Hepatocyte (in vitro differentiated cells): ENCODE measurements around the gene SUGP2. TPM values are rescaled to one million over a fixed set of nuclear protein-coding genes. Genes with fewer than 3 reads are reported as not detected.

ENCODE experiments used
- DNase-seq: peaks from one replicate; pipeline ENCODE4 v3.0.0-alpha.2; 2016; ENCODE audit warnings: low spot score
- H2AFZ ChIP-seq: fragments of 200-600 bp; sonication (generic); 2 replicates; pipeline ENCODE4 v1.6.0; 2016; ENCODE audit warnings: antibody characterized with exemption, mild to moderate bottlenecking
- H3K27ac ChIP-seq: fragments of 200-600 bp; sonication (generic); 2 replicates; pipeline ENCODE4 v1.5.1; 2016; ENCODE audit warnings: mild to moderate bottlenecking
- H3K27me3 ChIP-seq: fragments of 200-600 bp; sonication (generic); 2 replicates; pipeline ENCODE4 v1.6.1; 2016
- H3K36me3 ChIP-seq: fragments of 200-600 bp; sonication (generic); replicated peaks from 2 replicates; pipeline ENCODE4 v1.5.1; 2016; ENCODE audit warnings: low read depth; ENCODE audit not compliant: insufficient read depth
- H3K4me1 ChIP-seq: fragments of 200-600 bp; sonication (generic); 2 replicates; pipeline ENCODE4 v1.5.1; 2016; ENCODE audit warnings: mild to moderate bottlenecking, moderate library complexity; ENCODE audit not compliant: insufficient read depth
- H3K4me2 ChIP-seq: fragments of 200-600 bp; sonication (generic); 2 replicates; pipeline ENCODE4 v1.6.0; 2016
- H3K4me3 ChIP-seq: fragments of 200-600 bp; sonication (generic); 2 replicates; pipeline ENCODE4 v1.5.1; 2016; ENCODE audit warnings: mild to moderate bottlenecking
- H3K79me2 ChIP-seq: fragments of 200-600 bp; sonication (generic); 2 replicates; pipeline ENCODE4 v1.6.0; 2017; ENCODE audit warnings: mild to moderate bottlenecking
- H3K9me2 ChIP-seq: fragments of 200-600 bp; sonication (generic); replicated peaks from 2 replicates; pipeline ENCODE4 v1.6.0; 2017; ENCODE audit warnings: mild to moderate bottlenecking; ENCODE audit not compliant: insufficient read depth
- H3K9me3 ChIP-seq: fragments of 200-600 bp; sonication (generic); 2 replicates; pipeline ENCODE4 v1.5.1; 2016; ENCODE audit warnings: low read depth, mild to moderate bottlenecking
- H4K20me1 ChIP-seq: fragments of 200-600 bp; sonication (generic); 2 replicates; pipeline ENCODE4 v1.6.0; 2016; ENCODE audit warnings: mild to moderate bottlenecking; ENCODE audit not compliant: insufficient read depth, poor library complexity, severe bottlenecking
- EZH2 ChIP-seq: fragments of 200-600 bp; sonication (generic); IDR thresholded peaks from 2 replicates; pipeline ENCODE4 v1.6.1; 2016; ENCODE audit warnings: antibody characterized with exemption, mild to moderate bottlenecking, borderline replicate concordance
- EZH2phosphoT487 ChIP-seq: fragments of 200-600 bp; sonication (generic); IDR thresholded peaks from one replicate; pipeline ENCODE4 v1.6.1; 2018; ENCODE audit warnings: antibody characterized with exemption, mild to moderate bottlenecking, low read depth, moderate library complexity; ENCODE audit not compliant: unreplicated experiment, severe bottlenecking
- WGBS: methylation state at CpG from one replicate; pipeline ENCODE4 v1.1.6; 2016; ENCODE audit warnings: low lambda C conversion rate; ENCODE audit errors: missing lambda C conversion rate; 5-methylcytosine and 5-hydroxymethylcytosine counted together
- polyA plus RNA-seq: library from polyadenylated mRNA; unstranded; fragments of >200 nt; fragmentation: Nextera tagmentation; extraction: Ambion mirVana; gene quantifications from 2 replicates; pipeline ENCODE4 v1.2.1, GENCODE V29; 2016
- total RNA-seq: library from RNA; depleted of rRNA; stranded (reverse); fragments of >200 nt; gene quantifications from 2 replicates; pipeline ENCODE4 v1.2.3, GENCODE V29; 2014
- TF ChIP-seq, protein P1 (sequence below): fragments of 200-600 bp; sonication (generic); IDR thresholded peaks from 2 replicates; pipeline ENCODE4 v1.5.1; 2016; ENCODE audit warnings: antibody characterized with exemption, mild to moderate bottlenecking; ENCODE audit not compliant: poor library complexity

Gene SUGP2
- total and polyA plus RNA-seq, 2 experiments from 2014 or later = 36.4 to 51.0 TPM

- no peaks in the 10 kb centered on the region for H3K4me1 ChIP-seq
- no peak for TF ChIP-seq EZH2phosphoT487
- TF ChIP-seq, protein P1, sequence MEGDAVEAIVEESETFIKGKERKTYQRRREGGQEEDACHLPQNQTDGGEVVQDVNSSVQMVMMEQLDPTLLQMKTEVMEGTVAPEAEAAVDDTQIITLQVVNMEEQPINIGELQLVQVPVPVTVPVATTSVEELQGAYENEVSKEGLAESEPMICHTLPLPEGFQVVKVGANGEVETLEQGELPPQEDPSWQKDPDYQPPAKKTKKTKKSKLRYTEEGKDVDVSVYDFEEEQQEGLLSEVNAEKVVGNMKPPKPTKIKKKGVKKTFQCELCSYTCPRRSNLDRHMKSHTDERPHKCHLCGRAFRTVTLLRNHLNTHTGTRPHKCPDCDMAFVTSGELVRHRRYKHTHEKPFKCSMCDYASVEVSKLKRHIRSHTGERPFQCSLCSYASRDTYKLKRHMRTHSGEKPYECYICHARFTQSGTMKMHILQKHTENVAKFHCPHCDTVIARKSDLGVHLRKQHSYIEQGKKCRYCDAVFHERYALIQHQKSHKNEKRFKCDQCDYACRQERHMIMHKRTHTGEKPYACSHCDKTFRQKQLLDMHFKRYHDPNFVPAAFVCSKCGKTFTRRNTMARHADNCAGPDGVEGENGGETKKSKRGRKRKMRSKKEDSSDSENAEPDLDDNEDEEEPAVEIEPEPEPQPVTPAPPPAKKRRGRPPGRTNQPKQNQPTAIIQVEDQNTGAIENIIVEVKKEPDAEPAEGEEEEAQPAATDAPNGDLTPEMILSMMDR = no peak
- no peak for TF ChIP-seq EZH2
- no peaks in the 10 kb centered on the region for H3K27me3 ChIP-seq
- H3K4me2 ChIP-seq = no peak overlapping the region
- H2AFZ ChIP-seq = no peak overlapping the region
- H3K9me2 ChIP-seq = no peaks in the 10 kb centered on the region
- H3K27ac ChIP-seq = no peak overlapping the region
- no peaks in the 10 kb centered on the region for H4K20me1 ChIP-seq
- H3K79me2 ChIP-seq = no peaks in the 10 kb centered on the region
- no peaks in the 10 kb centered on the region for H3K36me3 ChIP-seq
- H3K9me3 ChIP-seq = no peaks in the 10 kb centered on the region
- 86% methylated on average over 5 of the region's 5 CpGs for WGBS
- H3K4me3 ChIP-seq = no peak overlapping the region
- DNase-seq = no peak
These were observed 43.1 kb downstream of the SUGP2 start for GRCh38 chr19:18990128-18990708.

DNA sequence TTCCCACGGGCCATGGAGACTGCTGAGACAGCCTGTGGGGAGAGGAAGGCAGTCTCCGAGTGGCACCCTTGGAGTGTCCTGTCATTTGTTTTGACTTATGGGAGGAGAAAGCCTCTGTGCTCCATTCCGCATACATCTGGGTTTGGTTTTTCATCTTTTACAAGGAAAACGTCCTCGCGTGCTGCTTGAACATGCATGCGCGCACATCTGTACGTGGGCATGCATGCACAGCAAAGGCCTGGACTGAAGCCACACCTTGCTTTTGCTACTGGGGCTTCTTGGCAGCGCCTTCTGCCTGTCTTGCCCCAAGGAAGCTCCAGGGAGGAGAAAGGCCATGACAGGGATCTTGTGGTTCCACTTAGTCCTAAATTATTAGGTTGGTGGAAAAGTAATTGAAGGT, 44.0 kb downstream of the SUGP2 start:
- no peak for TF ChIP-seq EZH2
- TF ChIP-seq, protein P1 = no peak
- TF ChIP-seq EZH2phosphoT487 = no peak
- no peak overlapping the region for H2AFZ ChIP-seq
- no peaks in the 10 kb centered on the region for H3K9me2 ChIP-seq
- no peaks in the 10 kb centered on the region for H3K4me1 ChIP-seq
- no peaks in the 10 kb centered on the region for H3K9me3 ChIP-seq
- no peaks in the 10 kb centered on the region for H3K36me3 ChIP-seq
- H3K27me3 ChIP-seq = no peaks in the 10 kb centered on the region
- WGBS = 71% methylated on average over 10 of the region's 10 CpGs
- no peaks in the 10 kb centered on the region for H3K79me2 ChIP-seq
- H3K4me3 ChIP-seq = no peak overlapping the region
- H4K20me1 ChIP-seq = no peaks in the 10 kb centered on the region
- H3K27ac ChIP-seq = peak overlapping the region; percentile 31
- no peak for DNase-seq
- no peak overlapping the region for H3K4me2 ChIP-seq

DNA sequence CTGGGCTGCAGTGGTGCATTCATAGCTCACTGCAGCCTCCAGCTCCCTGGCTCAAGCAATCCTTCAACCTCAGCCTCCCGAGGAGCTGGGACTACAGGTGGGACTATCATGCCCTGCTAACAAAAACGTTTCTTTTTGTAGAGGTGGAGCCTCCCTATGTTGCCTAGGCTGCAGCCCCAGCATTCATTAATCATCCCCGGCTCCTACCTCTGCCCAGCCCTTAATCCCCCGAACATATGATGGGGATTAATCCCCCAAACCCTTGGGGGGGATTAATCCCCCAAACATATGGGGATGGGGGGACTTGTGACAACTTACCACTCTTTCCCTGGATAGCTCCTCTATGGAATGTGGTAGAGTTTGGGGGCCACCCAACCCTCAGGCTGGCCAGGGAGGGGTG, 45.9 kb downstream of the SUGP2 start:
- H3K27ac ChIP-seq = no peak overlapping the region
- H3K79me2 ChIP-seq = no peaks in the 10 kb centered on the region
- H3K9me2 ChIP-seq = no peaks in the 10 kb centered on the region
- H4K20me1 ChIP-seq = no peaks in the 10 kb centered on the region
- no peaks in the 10 kb centered on the region for H3K36me3 ChIP-seq
- TF ChIP-seq EZH2phosphoT487 (no peak), EZH2 (no peak)
- TF ChIP-seq, protein P1 = no peak
- H3K27me3 ChIP-seq = no peaks in the 10 kb centered on the region
- DNase-seq = no peak
- no peaks in the 10 kb centered on the region for H3K4me1 ChIP-seq
- WGBS = 58% methylated on average over 4 of the region's 4 CpGs
- H3K9me3 ChIP-seq = no peaks in the 10 kb centered on the region
- no peak overlapping the region for H3K4me2 ChIP-seq
- no peak overlapping the region for H2AFZ ChIP-seq
- no peak overlapping the region for H3K4me3 ChIP-seq
